ENCODE measurements around the gene CPO.

CPO gene

DNA sequence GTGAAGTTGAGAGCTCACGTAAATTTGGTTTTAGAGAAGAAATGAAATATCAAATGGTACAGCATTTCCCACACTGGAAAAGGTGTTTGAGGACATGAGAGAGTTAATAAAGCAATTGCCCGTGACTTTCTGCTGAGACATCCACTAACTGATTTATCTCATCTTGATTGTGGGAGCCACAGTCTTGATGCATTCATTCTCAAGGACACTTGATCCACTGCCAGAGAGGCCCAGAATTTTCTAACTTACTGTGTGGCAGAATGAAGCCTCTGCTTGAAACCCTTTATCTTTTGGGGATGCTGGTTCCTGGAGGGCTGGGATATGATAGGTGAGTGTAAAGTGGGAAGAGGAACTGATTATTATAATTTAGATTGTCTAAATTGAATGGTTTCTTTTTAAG is at the start of gene CPO:
CPO (plus strand) TSS at position 179 of the 400 bp plus-strand sequence; CDS start at position 261, 82 bp downstream.
- TF ChIP-seq, protein P1, sequence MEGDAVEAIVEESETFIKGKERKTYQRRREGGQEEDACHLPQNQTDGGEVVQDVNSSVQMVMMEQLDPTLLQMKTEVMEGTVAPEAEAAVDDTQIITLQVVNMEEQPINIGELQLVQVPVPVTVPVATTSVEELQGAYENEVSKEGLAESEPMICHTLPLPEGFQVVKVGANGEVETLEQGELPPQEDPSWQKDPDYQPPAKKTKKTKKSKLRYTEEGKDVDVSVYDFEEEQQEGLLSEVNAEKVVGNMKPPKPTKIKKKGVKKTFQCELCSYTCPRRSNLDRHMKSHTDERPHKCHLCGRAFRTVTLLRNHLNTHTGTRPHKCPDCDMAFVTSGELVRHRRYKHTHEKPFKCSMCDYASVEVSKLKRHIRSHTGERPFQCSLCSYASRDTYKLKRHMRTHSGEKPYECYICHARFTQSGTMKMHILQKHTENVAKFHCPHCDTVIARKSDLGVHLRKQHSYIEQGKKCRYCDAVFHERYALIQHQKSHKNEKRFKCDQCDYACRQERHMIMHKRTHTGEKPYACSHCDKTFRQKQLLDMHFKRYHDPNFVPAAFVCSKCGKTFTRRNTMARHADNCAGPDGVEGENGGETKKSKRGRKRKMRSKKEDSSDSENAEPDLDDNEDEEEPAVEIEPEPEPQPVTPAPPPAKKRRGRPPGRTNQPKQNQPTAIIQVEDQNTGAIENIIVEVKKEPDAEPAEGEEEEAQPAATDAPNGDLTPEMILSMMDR (IDR thresholded peaks at IDR 0.05), result no peak

DNA sequence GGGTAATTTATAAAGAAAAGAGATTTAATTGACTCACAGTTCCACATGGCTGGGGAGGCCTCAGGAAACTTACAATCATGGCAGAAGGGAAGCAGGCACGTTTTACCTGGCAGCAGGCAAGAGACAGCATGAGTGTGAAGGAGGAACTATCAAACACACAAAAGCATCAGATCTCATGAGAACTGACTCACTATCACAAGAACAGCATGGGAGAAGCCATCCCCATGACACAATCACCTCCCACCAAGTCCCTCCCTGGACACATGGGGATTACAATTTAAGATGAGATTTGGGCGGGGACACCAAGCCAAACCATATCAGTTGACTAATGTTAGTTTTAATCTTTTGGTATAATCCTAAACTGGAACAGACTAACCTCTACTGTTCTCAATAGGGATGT is 49.1 kb upstream of the CPO start:
- TF ChIP-seq, protein P1 (IDR thresholded peaks at IDR 0.05), result no peak

DNA sequence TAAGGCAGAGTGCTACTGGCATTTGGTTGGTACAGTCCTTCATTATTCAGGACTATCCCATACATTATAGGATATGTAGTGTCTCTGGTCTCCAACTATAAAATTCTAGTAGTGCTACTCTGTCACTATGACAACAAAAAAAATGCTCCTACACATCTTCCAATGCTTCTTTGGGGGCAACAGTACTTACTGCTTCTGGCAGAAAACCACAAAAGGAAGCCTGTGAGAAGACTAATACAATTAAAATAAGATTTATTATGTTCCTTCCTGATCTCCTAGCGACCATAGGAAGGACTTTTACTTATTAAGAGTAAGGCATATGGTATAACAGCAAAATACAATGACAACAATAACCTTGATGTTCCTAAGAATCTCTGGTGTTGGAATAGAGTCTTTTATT is 48.4 kb upstream of the CPO start:
- TF ChIP-seq, protein P1 (IDR thresholded peaks at IDR 0.05), result no peak

DNA sequence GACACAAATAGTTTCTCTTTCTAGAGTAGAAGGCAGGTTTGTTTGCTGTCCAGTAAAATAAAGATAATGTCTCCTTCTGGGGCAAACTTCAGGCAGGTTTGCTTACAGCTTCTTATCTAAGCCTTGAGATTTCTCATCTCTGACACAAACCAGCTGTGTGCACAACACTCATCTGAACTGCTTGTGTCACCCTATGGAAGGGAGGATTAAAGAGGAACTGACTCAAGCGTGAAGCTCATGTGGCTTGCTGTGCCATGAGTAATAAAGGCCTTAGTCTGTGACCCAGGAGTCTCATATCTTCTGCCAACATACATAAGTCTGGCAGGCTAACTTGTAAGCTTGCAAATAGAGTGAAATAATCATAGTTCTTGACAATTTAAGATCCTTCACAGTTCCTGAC is 24.2 kb upstream of the CPO start:
- TF ChIP-seq, protein P1 (IDR thresholded peaks at IDR 0.05), result no peak

- TF ChIP-seq, protein P1 (IDR thresholded peaks at IDR 0.05), result no peak
Measured at GRCh38 chr2:206918263-206918662, 21.1 kb upstream of the CPO start.

GRCh38 chr2:206920310-206920709 is 19.0 kb upstream of the CPO start:
- TF ChIP-seq, protein P1 (IDR thresholded peaks at IDR 0.05), result no peak

DNA sequence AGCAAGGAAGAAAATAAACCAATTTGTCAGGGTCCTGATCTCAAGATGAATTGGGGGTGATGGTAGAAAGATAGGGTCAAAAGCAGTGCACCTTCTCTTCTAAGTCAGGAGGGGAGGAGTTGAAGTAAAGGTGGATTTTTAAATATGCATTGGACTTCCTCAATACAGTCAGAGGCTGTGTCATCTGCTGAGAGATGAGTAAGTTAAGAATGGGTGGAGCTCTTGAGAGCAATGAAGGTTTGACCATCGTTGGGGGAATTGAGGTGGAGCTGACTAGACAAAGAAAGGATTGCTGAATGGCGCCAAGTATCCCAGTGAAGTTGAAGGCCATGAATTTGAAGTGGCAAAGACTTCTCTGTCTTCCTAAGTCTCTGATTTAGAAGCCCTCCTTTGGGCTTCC is 18.4 kb upstream of the CPO start:
- TF ChIP-seq, protein P1 (IDR thresholded peaks at IDR 0.05), result no peak

DNA sequence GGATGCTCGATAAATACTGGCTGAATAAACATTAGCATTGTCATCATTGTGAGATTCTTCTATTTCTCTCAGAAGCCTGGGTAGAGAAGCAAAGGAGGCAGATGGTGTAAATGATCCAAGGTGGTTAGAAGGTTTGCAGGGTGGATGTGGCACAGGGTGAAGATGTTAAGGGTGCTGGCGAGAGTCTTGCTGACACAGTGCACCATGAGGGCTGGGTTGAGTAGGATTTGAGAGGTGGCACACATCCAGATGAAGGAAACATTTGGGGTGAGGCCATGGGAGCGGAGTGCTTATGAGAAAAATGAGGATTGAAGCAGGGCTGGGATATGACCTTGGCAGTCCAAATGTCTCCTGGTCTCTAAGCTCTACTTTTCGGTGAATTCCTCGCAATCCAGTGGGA is 17.8 kb upstream of the CPO start:
- TF ChIP-seq, protein P1 (IDR thresholded peaks at IDR 0.05), result no peak
